SIG-M5 treated with dmso at 0.1 percent for 504 hours (cell line): Measurements from ENCODE around the gene YIPF3.
A peak's percentile ranks its signal among the peaks of the same experiment; 100 is the strongest.
"Not testable (repeated sequence)": the region's sequence is repeated elsewhere in the genome, so short reads cannot be mapped to it uniquely, and the experiment has no call there.

Experiments used
- DNase-seq: peaks from one replicate; lab custom pipeline; 2025; ENCODE audit not compliant: unreplicated experiment; lab: John Stamatoyannopoulos, UW

Gene YIPF3

GRCh38 chr6:43509984-43510826 lies 6.5 kb downstream of the YIPF3 start, which contains the start of gene LRRC73:
Gene LRRC73, minus strand, starts transcription at chr6:43510346. Its CDS starts 561 bp downstream, at chr6:43509785.
- peak; percentile 24 for DNase-seq

DNA sequence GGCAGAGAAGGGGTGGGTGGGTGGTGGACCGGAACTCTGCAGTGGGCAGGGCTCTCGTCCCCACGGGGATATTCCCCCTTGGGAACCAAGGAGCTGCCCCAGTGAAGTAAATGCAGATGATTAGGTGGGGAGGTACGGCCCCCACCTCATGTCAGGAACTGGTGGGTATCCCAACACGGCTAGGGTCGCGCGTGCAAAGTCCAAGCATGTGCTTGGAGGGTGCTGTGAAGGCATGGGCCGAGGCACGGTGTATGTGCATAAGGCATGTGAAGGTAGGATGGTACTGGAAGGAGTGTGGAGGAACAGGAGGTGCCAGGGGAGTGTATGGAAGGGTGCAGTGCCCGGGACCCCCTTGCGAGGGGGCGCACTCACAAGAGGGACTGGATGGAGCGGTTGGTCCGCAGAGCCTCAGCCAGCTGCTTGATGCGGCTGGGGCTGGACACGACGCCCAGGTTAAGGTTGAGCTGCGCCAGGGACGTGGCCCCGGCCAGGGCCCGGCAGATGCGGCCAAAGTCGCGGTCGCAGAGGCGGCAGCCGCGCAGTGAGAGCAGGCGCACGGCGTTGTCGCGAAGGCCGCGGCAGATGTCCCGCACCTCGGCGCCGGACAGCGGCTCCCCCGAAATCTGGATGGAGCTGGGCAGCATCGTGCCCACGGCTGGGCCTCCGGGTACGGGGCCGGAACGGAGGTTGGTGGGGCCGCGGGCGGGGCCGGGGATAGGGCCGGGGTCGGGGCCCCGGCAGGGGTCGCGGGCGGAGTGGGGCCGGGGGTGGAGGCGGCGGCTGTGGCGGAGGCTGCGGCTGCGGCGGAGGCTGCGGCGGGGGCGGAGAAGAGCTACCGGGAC lies 7.4 kb downstream of the YIPF3 start:
- no peak for DNase-seq

DNA sequence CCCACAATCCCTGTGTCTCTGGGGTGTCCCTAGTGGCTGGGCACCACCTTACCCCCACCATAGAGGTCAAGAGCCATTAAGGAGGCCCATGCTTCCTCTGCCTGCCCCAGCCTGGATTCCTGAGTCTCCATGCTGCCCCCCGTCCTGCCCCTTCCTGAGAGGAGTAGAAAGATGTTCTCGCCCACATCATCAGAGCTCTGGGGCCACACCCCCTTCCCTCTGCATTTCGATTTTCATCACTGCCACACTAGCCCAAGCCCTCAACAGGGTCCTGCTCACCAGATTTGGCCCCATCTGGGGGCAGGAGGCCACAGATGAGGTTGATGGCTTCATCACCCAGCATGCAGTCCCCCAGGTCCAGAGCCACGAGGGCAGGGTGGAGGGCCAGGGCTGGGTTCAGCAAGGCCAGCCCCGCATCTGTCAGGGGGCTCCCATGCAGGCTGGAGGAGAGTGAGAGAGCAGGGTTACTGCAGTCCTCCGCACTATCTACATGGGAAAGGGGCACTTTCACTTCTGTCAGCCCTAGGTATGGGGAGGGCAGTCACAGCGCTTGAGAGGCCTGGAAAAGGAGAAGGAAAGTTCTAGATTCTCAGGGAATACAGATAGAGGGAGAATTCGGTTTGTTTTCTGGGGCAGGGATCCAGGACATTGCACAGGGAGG lies 8.1 kb downstream of the YIPF3 start:
- DNase-seq = no peak

DNA sequence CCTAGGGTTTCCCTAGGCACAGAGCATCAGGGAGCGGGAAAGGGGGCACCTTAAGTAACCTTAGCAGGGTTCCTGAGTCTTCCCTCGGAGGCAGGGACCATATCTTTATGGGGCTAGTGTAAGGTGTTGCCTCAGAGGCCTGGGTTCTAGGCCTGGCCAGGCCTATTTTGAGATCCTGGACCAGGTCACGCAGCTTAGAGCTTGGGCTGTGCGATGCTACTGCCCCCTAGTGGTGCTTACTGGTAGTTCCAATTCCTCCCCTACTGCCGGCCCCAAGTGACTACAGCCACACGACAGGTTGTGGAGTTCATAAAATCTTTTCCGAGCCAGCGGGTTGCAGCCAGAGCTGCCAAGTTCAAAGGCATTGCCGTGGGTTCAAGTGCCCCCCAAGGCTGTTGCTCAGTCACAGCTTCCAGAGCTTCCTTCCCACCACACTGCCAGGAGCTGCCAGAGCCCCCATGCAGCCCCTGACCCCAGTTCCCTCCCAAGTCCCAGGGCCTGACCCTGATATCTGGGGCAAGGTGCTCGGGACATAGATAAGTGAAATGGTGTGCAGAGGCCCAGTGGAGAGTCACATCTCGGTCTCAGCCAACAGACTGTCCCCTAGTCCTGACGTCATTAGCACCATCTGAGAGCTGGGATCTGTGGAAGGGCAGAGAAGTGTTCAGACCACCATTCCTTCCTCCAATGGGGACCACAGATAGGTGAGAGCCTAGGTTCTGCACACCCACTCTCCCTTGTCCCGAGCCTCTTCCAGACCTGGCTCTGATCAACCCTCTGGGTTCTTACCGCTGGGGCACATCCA lies 9.9 kb downstream of the YIPF3 start:
- DNase-seq = peak; percentile 81

DNA sequence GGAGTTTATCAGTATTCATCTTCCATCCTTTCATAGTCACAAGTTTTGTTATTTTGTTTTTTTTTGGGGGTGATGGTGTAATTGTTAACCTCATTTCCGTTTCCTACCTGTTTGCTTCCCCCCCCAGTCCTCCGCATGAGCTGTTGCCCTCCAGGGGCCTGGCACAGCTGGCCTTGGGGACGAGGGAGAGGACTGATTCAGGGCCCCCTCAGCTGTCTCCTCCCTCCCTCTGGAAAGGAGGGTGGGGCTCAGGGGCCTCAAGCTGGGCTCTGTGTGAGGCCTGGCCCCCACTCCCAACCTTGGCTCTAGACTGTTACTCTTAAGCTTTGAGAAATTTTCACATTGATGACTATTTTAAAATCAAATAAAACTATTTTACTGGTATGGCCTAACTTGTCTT lies 10.6 kb downstream of the YIPF3 start:
- DNase-seq = no peak

- DNase-seq = no peak
Measured at GRCh38 chr6:43505718-43506117, 11.0 kb downstream of the YIPF3 start.

GRCh38 chr6:43504756-43505593 lies 11.8 kb downstream of the YIPF3 start:
- no peak for DNase-seq

GRCh38 chr6:43503443-43503842 lies 13.3 kb downstream of the YIPF3 start:
- DNase-seq = no peak

DNA sequence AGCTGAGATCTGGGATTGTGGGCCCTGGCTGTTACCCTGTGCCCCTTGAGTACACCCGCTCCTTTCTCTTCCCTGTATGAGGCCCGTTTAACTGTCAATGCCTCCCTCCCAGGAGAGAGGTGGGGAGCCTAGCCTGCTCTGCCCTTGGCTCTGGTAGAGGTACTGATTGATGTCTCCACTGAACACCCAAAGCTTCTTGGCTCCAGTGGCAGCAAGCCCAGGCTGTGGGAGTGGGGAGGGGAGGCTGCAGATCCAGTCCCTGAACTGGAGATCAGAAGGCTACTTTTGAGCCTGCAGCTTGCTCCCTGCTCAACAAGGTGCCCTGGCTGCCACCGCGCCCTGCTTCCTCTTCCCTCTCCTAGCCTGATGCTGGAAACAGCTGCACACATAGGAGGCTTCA lies 14.1 kb downstream of the YIPF3 start:
- no peak for DNase-seq

- DNase-seq = no peak
Measured at GRCh38 chr6:43500921-43501320, 15.8 kb downstream of the YIPF3 start.

DNA sequence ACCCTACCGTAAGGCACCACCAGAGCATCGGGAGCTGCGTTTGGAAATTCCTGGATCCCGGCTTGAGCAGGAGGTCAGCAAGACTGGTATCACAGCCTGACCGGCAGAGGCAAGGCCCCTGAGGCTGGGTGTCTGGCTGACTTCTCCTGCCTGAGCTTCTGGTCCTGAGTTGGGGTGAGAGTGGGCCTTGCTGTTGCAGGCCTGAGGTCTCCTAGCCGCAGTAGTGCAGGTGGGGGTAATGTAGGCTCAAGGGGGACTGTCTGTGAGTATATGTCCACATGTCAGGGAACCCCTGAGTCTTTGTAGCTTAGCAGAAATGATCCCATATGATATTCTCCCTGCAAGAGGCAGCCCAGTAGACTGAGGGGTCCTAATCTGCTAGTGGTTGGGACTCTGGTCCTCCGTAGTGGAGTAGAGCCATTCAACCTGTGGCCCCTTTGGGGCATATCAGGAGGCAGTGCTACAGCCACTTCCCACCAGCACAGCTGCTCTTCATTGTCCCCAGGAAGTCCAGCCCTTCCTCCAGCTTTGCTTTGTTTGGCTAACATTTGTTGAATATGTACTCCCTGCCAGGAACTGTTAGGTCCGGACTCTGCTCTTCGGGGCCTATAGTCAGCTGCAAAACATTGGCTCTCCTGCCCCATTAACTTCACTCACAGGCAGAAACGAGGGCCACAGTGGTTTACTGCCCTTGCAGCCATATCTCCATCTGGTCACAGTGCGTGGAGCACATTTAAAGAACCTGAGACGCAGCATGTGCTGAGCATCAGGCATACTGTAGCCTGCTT lies 17.5 kb downstream of the YIPF3 start:
- DNase-seq = no peak

- DNase-seq = not testable (repeated sequence)
Measured at GRCh38 chr6:43498291-43498690, 18.4 kb downstream of the YIPF3 start.

DNA sequence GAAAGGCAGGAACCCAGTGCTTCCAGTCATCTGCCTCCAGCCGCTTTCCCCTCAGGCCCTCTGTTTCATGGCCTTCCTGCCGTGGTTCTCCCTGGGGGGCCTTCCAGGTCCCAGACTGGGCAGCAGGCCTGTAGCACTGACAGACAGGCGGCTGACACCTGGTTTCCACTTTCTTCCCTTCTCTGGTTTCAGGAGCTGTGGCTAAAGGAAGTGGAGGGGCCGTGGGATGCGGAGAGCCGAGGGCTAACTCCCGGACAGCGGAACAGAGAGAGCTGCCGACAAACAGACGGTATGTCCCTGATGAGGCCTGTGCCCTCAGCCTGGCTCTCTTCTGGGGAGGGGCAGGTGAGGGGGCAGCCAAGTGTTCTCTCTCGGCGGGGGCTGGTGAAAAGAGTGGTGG lies 19.0 kb downstream of the YIPF3 start:
- no peak for DNase-seq

DNA sequence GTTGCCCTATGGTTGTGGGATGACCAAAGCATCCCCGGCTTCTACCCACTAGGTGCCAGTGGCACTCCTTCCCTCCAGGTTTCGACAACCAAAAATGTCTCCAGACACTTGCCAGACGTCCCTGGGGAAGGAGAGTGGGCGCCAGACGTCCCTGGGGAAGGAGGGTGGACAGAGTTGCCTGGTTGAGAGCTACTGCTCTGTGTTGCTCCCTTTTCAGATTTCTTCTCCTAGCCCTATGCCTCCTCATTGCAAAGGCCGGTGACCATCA lies 19.7 kb downstream of the YIPF3 start:
- DNase-seq = no peak

DNA sequence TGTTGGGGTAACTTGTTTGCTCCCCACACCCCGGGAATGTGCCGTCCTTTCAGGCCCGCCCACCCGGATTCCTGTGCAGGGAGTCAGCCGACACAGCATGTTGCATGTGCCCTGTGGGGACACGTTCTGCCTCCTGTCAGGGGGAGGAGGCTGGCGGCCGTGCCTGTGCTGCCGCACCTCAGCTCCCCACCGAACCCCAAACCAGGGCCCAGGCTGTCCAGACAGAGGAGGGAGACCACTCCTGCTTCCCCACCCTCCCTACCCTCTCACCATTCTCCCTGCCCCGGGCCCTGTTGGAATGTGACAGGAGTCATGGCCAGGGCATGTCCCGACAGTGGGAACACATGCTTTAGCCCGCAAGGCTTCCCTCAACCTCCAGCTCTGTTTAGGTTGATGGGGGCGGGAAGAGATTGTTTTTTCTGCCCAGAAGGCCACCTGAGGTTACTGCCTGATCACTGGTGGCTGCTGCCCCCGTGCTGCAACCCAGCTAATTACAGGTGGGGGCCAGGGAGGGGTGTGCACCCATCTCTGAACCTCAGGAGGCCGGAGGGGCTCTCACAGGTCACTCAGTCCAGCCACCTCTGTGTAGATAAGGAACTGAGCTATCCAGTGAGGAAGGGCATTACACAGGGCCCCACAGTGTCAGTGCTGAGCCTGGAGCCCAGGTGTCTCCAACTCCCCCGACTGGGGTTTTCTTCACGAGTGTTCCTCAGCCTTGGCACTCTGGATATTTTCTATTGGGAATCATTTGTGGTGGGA lies 20.2 kb downstream of the YIPF3 start:
- no peak for DNase-seq

- DNase-seq = peak; percentile 21
Measured at GRCh38 chr6:43495409-43495941, 21.3 kb downstream of the YIPF3 start.

DNA sequence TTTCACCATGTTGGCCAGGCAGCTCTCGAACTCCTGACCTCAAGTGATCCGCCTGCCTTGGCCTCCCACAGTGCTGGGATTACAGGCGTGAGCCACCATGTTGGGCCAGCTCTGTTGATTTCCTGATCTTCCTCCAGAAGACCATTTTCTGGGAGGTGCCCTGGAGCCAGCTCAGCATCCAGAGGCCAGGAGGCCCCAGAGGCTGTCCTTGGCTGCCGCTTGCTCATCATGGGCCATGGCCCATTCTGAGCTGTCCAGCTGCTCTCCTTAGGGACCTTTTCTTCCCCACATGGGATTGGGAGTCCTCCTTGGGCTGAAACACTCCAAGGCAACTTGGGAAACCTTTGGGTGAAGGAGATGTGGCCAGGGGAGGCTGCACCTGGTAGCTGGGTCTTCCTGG lies 22.0 kb downstream of the YIPF3 start:
- no peak for DNase-seq

- DNase-seq = no peak
Measured at GRCh38 chr6:43494321-43494720, 22.4 kb downstream of the YIPF3 start.
